SU-DHL-6 (cell line): ENCODE measurements around the gene CHST1.

Experiments
- H2AFZ ChIP-seq: fragments of 200-600 bp; sonication (generic); 2 replicates; pipeline ENCODE4 v1.6.1; 2014; ENCODE audit warnings: low read depth, mild to moderate bottlenecking, moderate library complexity, mixed read lengths, antibody characterized with exemption, low read length; ENCODE audit not compliant: severe bottlenecking
- H3F3A ChIP-seq: fragments of 200-600 bp; shearing (Covaris generic); 2 replicates; pipeline ENCODE4 v1.6.0; 2016; ENCODE audit warnings: antibody characterized with exemption, mild to moderate bottlenecking; ENCODE audit not compliant: insufficient read depth
- H3K27ac ChIP-seq: fragments of 200-600 bp; sonication (generic); 2 replicates; pipeline ENCODE4 v1.5.1; 2016; ENCODE audit warnings: low read depth, mild to moderate bottlenecking, low read length, moderate library complexity, mixed read lengths
- H3K27me3 ChIP-seq: fragments of 200-600 bp; sonication (generic), shearing (Covaris generic); 2 replicates; pipeline ENCODE4 v1.6.0; 2014; ENCODE audit warnings: mild to moderate bottlenecking, low read length
- H3K36me3 ChIP-seq: fragments of 200-600 bp; sonication (generic); 2 replicates; pipeline ENCODE4 v1.6.1; 2014; ENCODE audit warnings: mild to moderate bottlenecking, low read length, mixed read lengths
- H3K4me2 ChIP-seq: fragments of 300-600, 200-600 bp; shearing (Covaris generic), sonication (generic); 2 replicates; pipeline ENCODE4 v1.6.0; 2014; ENCODE audit warnings: low read length, low read depth, mild to moderate bottlenecking; ENCODE audit not compliant: poor library complexity, severe bottlenecking
- H3K4me3 ChIP-seq: fragments of 200-600 bp; sonication (generic); 2 replicates; pipeline ENCODE4 v1.5.1; 2014; ENCODE audit warnings: antibody characterized with exemption, low read length, mild to moderate bottlenecking, mixed read lengths; ENCODE audit not compliant: insufficient read depth, poor library complexity, severe bottlenecking
- H3K79me2 ChIP-seq: fragments of 200-600 bp; sonication (generic); 2 replicates; pipeline ENCODE4 v1.6.1; 2014; ENCODE audit warnings: mild to moderate bottlenecking, low read length, moderate library complexity; ENCODE audit not compliant: insufficient read depth
- H3K9ac ChIP-seq: fragments of 200-600 bp; sonication (generic); 2 replicates; pipeline ENCODE4 v1.7.0; 2014; ENCODE audit warnings: mild to moderate bottlenecking, low read length
- H3K9me2 ChIP-seq: fragments of 200-600 bp; sonication (generic); replicated peaks from 2 replicates; pipeline ENCODE4 v1.6.1; 2014; ENCODE audit warnings: low read length; ENCODE audit not compliant: insufficient read depth
- H3K9me3 ChIP-seq: fragments of 200-600 bp; sonication (generic); 2 replicates; pipeline ENCODE4 v1.6.1; 2014; ENCODE audit warnings: low read length, mixed read lengths; ENCODE audit not compliant: insufficient read depth
- H4K20me1 ChIP-seq: fragments of 200-600 bp; sonication (generic); 2 replicates; pipeline ENCODE4 v1.6.1; 2014; ENCODE audit warnings: low read depth, mild to moderate bottlenecking, antibody characterized with exemption, low read length, moderate library complexity, mixed read lengths
- CTCF ChIP-seq: fragments of 200-600 bp; sonication (generic); IDR thresholded peaks from one replicate; pipeline ENCODE4 v1.5.1; 2017; ENCODE audit warnings: antibody characterized with exemption, mild to moderate bottlenecking, low read length, moderate library complexity; ENCODE audit not compliant: insufficient read depth, poor library complexity, severe bottlenecking
- EZH2phosphoT487 ChIP-seq: fragments of 200-600 bp; sonication (generic), shearing (Covaris generic); conservative IDR thresholded peaks from 2 replicates; pipeline ENCODE4 v1.6.1; 2018; ENCODE audit warnings: mild to moderate bottlenecking, antibody characterized with exemption, low read length, moderate library complexity, mixed read lengths

Gene CHST1

GRCh38 chr11:45649544-45650165 is 15.8 kb downstream of the CHST1 start:
- Histone ChIP-seq H3K4me2 (no peak overlapping the region), H3K9me3 (no peaks in the 10 kb centered on the region), H3K27ac (no peak overlapping the region), H4K20me1 (no peaks in the 10 kb centered on the region), H3K9ac (no peak overlapping the region), H3K4me3 (no peak overlapping the region), H2AFZ (no peak overlapping the region), H3K9me2 (no peaks in the 10 kb centered on the region), H3K79me2 (no peaks in the 10 kb centered on the region), H3K27me3 (no peaks in the 10 kb centered on the region), H3F3A (no peaks in the 10 kb centered on the region), H3K36me3 (no peaks in the 10 kb centered on the region)
- no peak for TF ChIP-seq CTCF
- no peak for TF ChIP-seq EZH2phosphoT487

GRCh38 chr11:45648931-45649330 is 16.5 kb downstream of the CHST1 start:
- TF ChIP-seq EZH2phosphoT487 (no peak), CTCF (no peak)

GRCh38 chr11:45647786-45648185 is 17.6 kb downstream of the CHST1 start:
- Histone ChIP-seq H3K36me3 (no peaks in the 10 kb centered on the region), H2AFZ (no peak overlapping the region), H3K79me2 (no peaks in the 10 kb centered on the region), H3K9ac (no peak overlapping the region), H4K20me1 (no peaks in the 10 kb centered on the region), H3K4me3 (no peak overlapping the region), H3K27me3 (no peaks in the 10 kb centered on the region), H3K9me2 (no peaks in the 10 kb centered on the region), H3K27ac (no peak overlapping the region), H3K9me3 (no peaks in the 10 kb centered on the region), H3K4me2 (no peak overlapping the region), H3F3A (no peaks in the 10 kb centered on the region)
- no peak for TF ChIP-seq EZH2phosphoT487
- TF ChIP-seq CTCF: no peak

More at GRCh38 chr11:45648931-45649330, 16.5 kb downstream of the CHST1 start:
- H3K9me3 ChIP-seq: no peaks in the 10 kb centered on the region
- H3K9me2 ChIP-seq: no peaks in the 10 kb centered on the region
- H3K79me2 ChIP-seq: no peaks in the 10 kb centered on the region
- no peaks in the 10 kb centered on the region for H3F3A ChIP-seq
- no peak overlapping the region for H3K4me2 ChIP-seq
- no peaks in the 10 kb centered on the region for H4K20me1 ChIP-seq
- no peak overlapping the region for H3K27ac ChIP-seq
- H3K27me3 ChIP-seq: no peaks in the 10 kb centered on the region
- H3K4me3 ChIP-seq: no peak overlapping the region
- H2AFZ ChIP-seq: no peak overlapping the region
- H3K9ac ChIP-seq: no peak overlapping the region
- H3K36me3 ChIP-seq: no peaks in the 10 kb centered on the region
